GM19372 (cell line): ENCODE data around the gene SERPINE1.
"Not testable (repeated sequence)": the region's sequence is repeated elsewhere in the genome, so short reads cannot be mapped to it uniquely, and the experiment has no call there.

Experiments used
- ATAC-seq: cut with Tn5 transposase; IDR thresholded peaks from one replicate; pipeline ENCODE4 v1.9.1; 2021; ENCODE audit warnings: mild to moderate bottlenecking, low read depth, moderate library complexity; ENCODE audit not compliant: unreplicated experiment

Gene SERPINE1

DNA sequence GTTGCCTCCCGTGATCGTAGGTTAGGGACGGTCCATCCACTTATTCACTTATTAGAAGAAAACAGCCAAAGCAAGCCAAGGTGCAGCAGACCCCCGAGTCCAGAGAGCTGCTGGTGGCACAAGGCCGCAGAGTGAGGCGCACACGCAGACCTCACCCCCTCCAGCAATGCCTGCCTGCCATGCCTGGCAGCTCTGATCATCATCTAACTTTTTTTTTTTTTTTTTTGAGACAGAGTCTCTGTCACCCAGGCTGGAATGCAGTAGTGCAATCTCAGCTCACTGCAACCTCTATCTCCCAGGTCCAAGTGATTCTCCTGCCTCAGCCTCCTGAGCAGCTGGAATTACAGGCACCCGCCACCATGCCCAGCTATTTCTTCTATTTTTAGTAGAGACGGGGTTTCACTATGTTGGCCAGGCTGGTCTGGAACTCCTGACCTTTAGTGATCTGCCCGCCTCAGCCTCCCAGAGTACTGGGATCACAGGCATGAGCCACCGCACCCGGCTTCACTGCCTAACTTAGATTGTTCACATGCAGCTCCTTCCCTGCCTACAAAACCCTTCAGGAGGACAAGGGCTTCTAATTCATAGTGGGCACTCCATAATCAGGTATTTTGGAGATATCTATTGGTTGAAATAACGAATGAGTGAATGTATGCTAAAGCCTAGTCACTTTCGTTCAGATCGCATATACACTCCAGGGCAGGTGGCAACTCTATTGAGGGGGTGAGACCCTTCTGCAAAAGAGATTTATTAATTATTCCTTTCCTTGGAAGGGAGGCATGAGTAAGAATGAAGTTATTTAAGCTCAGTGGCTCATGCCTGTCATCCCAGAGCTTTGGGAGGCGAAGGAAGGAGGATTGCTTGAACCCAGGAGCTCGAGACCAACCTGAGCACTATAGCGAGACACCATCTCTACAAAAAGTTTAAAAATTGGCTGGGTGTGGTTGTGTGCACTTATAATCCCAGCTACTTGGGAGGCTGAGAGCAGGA lies 25.8 kb upstream of the SERPINE1 start:
- ATAC-seq, result no peak

DNA sequence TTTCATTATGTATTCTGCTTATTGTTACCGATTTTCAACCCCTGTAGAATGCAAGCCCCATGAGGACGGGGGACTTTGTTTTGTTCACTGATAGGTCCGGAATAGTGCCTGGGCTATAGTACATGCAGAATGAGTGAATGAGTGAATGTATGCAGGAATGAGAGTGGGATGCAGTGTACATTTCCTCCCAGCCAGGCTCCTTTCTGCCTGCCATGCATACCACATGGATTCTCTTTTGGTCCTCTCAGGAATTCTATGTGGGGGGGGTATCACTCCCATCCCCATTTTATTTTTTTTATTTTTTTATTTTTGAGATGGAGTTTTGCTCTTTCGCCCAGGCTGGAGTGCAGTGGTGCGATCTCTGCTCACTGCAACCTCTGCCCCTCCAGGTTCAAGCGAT lies 24.9 kb upstream of the SERPINE1 start:
- no peak for ATAC-seq

GRCh38 chr7:101103701-101104100 lies 23.2 kb upstream of the SERPINE1 start:
- not testable (repeated sequence) for ATAC-seq

DNA sequence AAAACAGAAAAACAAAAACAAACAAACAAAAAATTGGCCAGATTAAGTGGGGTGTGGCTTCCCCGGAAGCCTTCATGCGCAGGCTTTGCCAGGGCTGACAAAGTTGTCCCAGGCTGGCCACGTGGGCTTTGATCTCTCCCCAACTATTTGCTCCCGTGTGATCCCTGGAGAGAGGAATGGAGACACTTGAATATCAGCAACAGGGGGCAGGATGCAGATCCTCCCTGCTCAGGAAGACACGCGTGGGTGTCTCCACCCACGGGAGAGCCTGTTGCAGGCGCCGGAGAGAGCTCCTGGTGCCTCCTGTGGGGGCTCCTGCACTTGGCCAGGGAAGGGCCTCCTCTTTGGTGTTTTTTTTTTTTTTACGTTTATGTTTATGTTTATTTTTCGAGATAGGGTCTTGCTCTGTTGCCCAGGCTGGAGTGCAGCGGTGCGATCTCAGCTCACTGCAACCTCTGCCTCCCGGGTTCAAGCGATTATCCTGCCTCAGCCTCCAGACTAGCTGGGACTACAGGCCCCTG lies 22.7 kb upstream of the SERPINE1 start:
- ATAC-seq, result no peak

DNA sequence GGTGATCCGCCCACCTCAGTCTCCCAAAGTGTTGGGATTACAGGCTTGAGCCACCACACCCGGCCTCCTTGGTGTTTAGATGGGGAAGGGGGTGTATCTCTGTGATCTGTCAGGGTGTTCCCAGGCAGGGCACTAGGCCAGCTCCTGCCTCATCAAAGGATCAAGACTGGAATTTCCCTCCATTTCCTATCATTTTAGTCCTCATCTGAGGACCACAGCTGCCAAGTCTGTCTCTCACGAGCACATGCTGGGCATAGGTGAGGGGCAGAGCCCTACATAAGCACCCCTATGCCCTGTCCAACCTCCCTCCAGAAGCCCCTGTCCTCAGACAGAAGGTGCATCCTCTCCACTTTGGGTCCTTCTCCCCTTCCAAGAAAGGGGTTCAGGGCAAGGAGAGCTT lies 22.1 kb upstream of the SERPINE1 start:
- no peak for ATAC-seq

GRCh38 chr7:101105248-101105647 lies 21.7 kb upstream of the SERPINE1 start:
- ATAC-seq, result not testable (repeated sequence)

DNA sequence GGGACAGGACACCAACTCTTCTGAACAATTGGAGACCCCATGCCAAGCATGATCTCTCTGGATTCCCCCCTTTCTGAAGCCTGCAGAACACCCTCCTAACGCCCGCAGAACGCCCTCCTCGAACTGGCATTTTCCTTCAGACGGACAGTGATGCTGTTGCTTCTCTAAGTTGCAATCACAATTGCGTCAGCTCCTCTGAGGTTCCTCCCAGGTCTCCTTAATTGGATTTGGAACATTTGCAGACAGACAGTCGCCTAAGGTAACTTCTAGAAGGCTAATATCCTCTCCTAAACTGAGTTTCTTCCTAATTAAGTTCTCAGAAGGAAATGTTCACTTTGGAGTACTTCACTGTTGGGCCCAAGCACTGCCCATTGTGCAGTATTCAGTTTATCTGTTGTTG lies 20.5 kb upstream of the SERPINE1 start:
- no peak for ATAC-seq

- no peak for ATAC-seq
Observed at GRCh38 chr7:101108330-101108857, 18.5 kb upstream of the SERPINE1 start.

GRCh38 chr7:101108961-101109360 lies 17.9 kb upstream of the SERPINE1 start:
- ATAC-seq, result no peak

DNA sequence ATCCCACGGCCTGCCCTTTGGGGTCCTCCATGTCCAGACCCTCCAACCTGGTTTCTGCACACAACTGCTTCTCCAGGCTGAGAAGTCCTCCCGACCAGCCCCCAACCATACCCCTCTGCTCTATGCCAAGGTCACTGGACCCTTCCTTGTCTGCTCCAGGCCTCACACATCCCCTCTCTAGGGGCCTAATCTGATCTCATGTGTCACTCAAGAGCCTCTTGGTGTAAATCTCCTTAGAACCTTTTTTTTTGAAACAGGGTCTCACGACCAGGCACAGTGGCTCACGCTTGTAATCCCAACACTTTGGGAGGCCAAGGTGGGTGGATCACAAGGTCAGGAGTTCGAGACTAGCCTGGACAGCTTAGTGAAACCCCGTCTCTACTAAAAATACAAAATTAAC lies 17.5 kb upstream of the SERPINE1 start:
- no peak for ATAC-seq

GRCh38 chr7:101111261-101111660 lies 15.6 kb upstream of the SERPINE1 start:
- ATAC-seq, result no peak

- no peak for ATAC-seq
Observed at GRCh38 chr7:101112233-101112632, 14.7 kb upstream of the SERPINE1 start.

- ATAC-seq, result not testable (repeated sequence)
Observed at GRCh38 chr7:101113140-101113539, 13.8 kb upstream of the SERPINE1 start.

GRCh38 chr7:101113836-101114235 lies 13.1 kb upstream of the SERPINE1 start:
- no peak for ATAC-seq

GRCh38 chr7:101114492-101114891 lies 12.4 kb upstream of the SERPINE1 start:
- ATAC-seq, result no peak

GRCh38 chr7:101115215-101115614 lies 11.7 kb upstream of the SERPINE1 start:
- no peak for ATAC-seq

GRCh38 chr7:101116898-101117297 lies 10.0 kb upstream of the SERPINE1 start:
- no peak for ATAC-seq

GRCh38 chr7:101118856-101119255 lies 8.0 kb upstream of the SERPINE1 start:
- no peak for ATAC-seq

DNA sequence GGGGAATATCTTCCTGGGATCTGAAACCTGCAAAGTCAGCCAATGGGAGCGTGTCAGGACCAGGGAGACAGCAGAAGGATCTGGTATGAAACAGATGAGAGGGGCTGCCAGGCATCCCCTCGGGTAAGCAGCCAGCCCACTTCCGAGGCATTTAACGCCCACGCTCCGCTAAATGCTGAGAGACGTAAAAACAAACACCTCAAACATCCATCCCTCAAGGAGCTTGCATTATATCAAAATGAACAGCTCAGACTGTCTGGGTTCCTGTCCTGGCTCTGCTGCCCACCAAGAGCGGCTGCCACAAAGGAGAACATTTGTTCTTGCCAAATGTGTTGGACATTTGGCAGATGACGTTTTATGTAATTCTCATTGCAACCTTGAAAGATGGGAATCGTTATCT lies 7.0 kb upstream of the SERPINE1 start:
- ATAC-seq, result no peak

DNA sequence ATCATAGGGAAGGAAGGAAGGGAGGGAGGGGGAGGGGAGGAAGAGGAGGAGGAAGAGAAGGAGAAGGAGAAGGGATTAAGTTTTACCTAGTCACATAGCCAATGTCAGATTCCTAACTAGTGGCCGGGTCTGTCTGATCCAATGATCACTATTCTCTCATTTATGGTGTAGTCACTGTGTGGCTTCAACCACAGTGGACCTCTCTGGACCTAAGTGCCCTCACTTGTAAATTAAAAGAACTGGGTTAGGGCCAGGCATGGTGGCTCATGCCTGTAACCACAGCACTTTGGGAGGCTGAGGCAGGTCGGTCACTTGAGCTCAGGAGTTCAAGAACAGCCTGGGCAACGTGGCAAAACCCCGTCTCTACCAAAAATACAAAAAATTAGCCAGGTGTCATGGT lies 6.6 kb upstream of the SERPINE1 start:
- ATAC-seq, result no peak

DNA sequence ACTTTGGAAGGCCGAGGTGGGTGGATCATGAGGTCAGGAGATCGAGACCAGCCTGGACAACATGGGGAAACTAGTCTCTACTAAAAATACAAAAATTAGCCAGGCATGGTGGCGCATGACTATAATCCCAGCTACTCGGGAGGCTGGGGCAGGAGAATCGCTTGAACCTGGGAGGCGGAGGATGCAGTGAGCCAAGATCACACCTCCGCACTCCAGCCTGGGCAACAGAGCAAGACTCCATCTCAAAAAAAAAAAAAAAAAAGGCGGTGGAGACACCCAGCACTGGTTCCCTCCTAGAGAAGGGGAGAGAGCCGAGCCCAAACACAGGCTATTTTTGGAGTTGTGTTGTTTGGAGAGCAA lies 5.3 kb upstream of the SERPINE1 start:
- ATAC-seq, result not testable (repeated sequence)
